Adrenal gland (tissue), 5 donors: Measurements from ENCODE around the gene CDYL2.

Experiments
- POLR2A ChIP-seq, 2 donors: fragments of 450-650 bp; IDR thresholded peaks; one replicate each; pipeline ENCODE4 v1.6.1; 2017; ENCODE audit warnings: antibody characterized with exemption in 2 of 2, mild to moderate bottlenecking in 2 of 2, moderate library complexity in 1 of 2
- TF ChIP-seq, protein P1 (sequence below), 6 experiments: fragments of 450-650 bp in 4 of 6; fragments of 200-600 bp in 2 of 6; sonication (generic) in 1 of 6; IDR thresholded peaks; 1 replicate in 5 of 6; 2 replicates in 1 of 6; pipeline versions ENCODE4 v1.5.1 to v1.8.0; 2016 to 2021; ENCODE audit warnings: antibody characterized with exemption in 6 of 6, mild to moderate bottlenecking in 2 of 6, moderate library complexity in 1 of 6
- donor health status: DM: no; HTN: no; CAD: no.

GRCh38 chr16:80802902-80803301, 1.5 kb downstream of the CDYL2 start:
- TF ChIP-seq, protein P1, sequence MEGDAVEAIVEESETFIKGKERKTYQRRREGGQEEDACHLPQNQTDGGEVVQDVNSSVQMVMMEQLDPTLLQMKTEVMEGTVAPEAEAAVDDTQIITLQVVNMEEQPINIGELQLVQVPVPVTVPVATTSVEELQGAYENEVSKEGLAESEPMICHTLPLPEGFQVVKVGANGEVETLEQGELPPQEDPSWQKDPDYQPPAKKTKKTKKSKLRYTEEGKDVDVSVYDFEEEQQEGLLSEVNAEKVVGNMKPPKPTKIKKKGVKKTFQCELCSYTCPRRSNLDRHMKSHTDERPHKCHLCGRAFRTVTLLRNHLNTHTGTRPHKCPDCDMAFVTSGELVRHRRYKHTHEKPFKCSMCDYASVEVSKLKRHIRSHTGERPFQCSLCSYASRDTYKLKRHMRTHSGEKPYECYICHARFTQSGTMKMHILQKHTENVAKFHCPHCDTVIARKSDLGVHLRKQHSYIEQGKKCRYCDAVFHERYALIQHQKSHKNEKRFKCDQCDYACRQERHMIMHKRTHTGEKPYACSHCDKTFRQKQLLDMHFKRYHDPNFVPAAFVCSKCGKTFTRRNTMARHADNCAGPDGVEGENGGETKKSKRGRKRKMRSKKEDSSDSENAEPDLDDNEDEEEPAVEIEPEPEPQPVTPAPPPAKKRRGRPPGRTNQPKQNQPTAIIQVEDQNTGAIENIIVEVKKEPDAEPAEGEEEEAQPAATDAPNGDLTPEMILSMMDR (IDR thresholded peaks at IDR 0.05), result no peak
- no peak for TF ChIP-seq POLR2A (IDR thresholded peaks at IDR 0.05)
